GM19099 (cell line): ENCODE data around the gene MOXD1.

Experiments used
- POLR2A ChIP-seq: IDR thresholded peaks from 3 replicates; pipeline ENCODE4 v1.6.1; 2011; ENCODE audit warnings: low read depth; ENCODE audit not compliant: insufficient read length; ENCODE audit errors: extremely low read depth

Gene MOXD1

DNA sequence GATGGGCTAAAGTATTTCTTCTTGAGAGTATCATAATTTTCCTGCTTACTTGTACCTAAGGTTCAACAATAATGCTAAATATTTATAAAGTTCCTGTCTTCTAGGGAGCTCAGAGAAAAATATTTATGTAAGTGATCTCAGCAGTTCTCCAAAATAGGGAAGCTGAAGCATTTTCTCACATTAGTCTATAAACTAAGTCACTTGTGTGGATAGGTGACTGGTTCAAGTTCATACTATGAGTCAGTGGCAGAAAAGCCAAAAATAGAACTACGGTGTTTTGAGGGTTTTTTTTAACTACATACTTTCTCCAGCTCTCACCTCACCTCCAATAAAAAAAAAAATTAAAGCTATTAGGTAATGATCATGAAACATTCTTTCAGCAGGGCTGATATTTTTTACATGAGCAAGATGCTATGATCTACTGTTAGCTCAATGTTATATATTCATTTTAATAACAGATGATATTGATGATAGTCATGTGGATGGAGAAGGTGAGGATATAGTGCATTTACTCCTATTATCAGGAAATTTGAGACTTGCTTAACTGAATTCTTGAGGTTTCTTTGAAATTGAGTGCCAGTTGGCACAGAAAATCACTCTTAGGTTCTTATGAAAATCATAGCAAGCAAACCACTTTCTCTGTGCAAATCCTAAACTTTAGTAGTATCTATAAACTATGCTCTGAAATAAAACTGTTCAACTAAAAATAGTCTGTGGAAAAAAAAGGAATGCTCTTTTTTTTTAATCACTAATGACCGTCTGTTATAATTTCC is 4.1 kb upstream of the MOXD1 start:
- no peak for TF ChIP-seq POLR2A

DNA sequence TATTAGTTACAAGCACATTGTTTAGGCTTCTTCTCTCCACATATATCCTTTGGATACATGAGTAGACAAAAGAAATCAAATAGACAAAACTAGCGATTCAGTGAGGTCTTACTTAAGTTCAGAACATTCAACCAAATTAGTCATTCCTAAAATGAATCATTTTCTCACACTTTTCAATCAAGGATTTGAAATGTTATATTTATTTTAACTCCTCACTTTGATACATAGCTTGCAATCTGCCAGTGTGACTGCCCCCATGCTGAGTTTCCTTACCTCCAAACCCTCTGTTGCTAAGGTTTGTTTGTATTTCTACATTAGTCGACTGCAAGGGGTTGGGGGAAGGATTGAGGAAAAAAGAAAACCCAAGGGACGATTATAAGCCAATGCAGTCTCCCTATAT is 3.5 kb upstream of the MOXD1 start:
- TF ChIP-seq POLR2A = no peak

DNA sequence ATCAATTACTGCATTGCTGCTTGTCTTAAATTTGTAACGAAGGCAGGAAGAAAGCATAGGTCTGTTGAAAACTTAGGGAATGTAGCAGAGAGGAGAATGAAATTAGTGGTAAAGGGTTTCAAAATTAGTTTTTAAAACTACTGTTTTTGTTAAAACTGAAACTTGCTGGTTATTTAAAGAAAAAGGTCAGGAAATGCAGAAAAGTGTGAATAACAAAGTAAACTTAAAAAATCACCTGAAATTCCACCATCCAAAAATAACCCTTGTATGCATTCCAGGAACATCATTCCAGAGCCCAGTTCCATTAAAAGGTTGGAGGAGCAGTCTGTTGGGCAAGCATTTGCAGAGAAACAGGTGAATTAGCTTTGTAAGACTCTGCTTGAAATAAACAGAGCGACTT is 3.1 kb upstream of the MOXD1 start:
- no peak for TF ChIP-seq POLR2A

DNA sequence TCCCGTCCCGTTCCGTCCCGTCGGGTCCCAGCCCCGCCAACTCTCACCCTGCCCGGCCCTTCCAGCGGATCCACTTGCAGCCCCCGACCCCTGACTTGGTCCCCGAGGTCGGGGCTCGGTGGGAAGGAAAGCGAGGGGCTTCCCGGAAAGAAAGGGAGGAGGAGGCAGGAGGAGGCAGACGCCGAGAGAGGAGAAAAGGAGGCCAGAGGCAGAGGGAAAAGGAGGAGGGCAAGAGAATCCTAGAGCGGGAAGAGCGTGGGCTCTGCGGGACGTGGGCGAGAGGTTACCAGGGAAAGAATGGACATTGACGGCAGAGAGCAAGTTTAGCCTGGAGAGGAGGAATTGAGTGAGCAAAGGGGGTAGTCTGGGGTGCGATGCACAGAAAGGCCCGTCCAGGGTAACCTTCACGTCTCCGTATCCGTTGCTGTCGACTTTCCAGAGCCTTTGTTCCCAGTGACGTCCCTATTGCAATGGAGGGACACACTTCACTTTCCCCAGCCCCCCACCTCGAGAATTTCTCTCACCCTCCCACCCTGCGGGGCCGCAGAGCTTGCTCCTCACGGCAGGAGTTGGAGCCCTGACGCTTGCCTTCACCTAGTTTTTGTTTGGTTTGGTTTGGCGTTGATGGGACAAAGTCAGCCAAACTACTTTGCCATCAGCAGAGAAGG is 477 bp upstream of the MOXD1 start:
- TF ChIP-seq POLR2A = no peak

DNA sequence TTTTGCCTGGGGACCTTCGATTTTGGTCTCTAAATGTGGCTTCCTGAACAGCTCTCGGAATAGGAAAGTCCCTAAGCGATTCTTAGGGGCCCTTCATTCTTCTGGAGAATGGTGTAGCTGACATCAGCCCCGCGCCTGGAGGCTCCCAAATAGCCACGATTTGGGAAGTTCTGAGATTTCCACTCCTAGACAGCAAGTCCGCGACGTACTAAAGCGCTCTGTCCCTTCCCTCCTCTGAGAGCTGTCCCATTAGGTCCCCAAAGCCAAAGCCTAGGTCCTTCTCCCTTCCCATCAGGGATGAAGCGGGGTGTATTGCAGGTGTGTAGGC is 756 bp downstream of the MOXD1 start:
- TF ChIP-seq POLR2A = no peak

DNA sequence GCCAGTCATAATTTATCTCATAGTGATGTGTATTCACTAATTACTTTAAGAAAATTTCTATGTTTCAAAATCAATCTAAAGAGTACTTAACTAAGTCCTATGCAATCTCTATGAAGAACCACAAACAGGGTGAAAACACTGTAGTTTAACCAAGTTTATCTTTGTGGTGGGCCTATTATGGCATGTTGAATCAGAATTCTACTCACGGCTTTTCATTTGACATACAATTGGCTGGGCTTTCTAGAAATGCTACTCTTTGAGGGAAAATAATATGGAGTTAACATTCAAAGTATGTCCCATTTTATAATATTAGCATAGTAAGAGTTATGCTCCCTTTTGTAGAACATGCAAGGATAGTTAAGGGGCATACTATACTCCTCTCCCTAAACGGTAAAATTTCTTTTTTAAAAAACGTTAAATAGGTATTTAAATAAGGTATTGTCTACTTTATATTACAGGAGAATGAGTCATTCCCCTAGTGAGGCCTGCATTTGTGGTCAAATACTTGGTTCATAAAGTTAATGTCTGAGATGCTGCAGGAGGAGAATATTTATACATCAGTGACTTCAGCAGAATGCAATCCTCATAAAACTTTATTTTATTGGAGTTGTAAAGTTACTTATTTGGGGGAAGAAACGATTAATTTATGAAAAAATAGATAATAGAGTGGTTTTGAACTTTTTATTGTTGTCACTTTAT is 1.8 kb downstream of the MOXD1 start:
- no peak for TF ChIP-seq POLR2A

DNA sequence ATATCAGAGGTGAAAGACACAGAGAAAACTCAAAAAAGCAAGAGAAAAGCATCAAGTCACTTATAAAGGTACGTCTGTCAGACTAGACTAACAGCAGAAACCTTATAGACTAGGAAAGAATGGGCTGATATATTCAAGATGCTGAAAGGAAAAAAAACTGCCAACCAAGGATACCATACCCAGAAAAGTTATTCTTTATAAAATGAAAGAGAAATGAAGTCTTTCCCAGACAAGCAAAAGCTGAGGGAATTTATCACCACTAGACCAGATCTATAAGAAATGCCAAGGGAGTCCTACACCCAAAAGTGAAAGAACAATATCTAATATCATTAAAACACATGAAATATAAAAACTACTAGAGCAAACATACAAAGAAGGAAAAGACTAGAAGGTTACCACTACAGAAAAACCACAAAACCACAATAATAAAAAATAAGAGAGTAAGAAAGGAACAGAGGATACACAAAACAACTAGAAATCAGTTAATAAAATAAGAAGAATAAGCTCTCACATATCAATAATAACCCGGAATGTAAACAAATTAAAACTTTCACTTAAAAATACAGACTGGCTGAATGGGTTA is 6.2 kb downstream of the MOXD1 start:
- no peak for TF ChIP-seq POLR2A

DNA sequence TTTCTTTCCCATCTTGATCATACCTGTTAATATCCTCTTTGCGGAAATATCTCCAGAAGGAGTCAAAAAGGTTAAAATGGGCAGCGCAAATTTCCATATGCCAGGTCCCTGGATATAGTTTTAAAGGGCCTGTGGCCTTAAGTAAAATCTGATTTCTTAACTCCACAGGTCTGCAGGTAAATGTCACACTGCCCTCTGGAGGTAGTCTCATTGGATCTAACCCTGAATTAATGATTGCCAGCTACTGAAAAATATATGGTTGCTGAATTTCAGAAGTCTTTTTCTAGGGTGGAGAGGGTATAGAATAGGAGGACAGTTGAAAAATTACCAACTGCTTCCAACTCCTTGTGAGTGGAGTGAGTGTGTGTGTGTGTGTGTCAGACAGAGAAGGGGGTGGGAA is 8.5 kb downstream of the MOXD1 start:
- no peak for TF ChIP-seq POLR2A

DNA sequence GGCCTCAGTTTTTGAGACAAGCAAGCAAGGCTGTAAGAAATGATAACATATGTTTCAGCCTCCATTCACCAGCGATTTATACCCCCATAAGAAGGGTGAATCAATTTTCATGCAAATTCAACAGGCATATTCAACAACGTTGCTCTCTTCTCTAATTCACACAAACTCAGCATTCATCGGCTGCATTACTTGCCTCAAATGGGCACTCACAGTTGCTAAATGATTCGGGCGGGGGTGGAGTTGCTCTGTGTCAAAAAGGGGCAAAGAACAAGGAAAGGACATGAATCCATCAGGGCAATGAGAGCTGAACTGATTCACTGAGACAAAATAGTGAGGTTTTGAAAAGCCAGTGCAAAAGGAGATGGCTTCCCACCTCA is 9.0 kb downstream of the MOXD1 start:
- no peak for TF ChIP-seq POLR2A

DNA sequence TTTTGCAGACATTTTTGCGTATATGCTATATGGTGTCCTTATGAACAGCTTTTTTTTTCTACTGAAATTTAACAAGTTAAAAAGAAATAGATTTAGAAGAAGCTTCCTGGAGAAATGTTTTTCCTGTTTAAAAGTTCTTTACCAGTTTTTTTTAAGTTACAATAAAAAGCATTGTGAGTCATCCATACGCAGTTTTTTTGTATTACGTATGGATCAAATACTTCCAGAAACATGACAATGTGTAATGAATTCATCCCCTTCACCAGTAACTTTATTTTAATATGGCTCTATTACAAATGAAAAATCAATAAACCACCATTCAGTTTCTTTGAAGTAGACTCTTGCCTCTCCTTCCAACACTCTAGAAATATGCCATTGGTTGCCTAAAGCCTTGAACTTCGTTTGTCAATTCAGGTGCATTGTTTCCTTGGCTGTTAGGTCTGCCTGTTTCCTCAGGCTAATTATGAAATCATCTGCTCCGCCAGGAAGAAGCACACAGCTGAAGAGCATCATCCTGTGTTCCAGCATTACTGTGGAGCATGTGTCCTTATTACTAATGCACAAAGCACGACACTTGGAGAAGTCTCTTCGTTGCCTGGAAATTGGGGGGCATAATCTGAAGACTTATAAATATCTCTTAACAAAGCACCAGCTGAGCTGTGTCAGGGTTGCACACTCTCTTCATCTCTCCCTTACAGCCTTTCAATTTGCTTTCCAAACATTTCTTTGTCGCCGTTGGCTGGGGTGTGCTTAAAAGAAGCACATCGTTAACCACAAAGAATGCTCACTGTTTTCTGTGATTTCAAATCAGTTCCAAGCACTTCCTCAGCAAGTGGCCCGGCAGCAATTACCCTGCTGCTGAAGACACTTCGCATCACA is 9.6 kb downstream of the MOXD1 start:
- TF ChIP-seq POLR2A = no peak

DNA sequence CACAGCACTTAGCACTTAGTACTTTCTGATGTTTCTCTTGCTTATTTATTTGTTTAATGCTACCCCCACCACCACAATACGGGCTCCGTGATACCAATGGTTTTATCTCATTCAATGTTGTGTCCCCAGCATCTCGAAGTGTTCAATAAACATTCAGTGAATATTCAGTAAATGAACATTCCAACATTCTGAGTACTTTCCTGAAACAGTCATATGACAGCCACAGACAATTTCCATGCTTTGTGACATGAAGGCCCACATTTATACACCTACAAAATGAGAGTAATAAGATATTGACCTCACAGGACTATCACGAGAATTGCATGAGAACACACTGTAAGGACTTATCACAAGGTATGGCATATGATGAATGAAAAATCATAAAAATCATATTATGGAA is 10.8 kb downstream of the MOXD1 start:
- no peak for TF ChIP-seq POLR2A

DNA sequence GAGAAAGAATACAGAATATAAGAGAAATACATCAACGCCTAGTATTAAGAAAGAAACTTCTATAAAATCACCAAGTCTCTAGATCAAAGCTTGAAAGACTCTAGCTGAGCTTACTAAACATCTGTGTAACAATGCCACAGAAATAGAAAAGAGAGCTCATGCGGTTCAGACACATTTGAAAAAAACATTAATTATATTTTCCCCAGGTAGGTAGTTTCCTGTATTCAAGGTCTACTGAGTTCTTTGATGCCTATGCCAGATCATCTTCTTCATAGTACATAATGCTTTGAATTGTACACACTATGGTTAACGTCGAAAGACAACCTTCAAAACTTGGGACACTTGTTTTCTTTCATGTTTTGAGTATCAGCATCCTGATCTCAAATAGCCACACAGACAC is 11.3 kb downstream of the MOXD1 start:
- TF ChIP-seq POLR2A = no peak

DNA sequence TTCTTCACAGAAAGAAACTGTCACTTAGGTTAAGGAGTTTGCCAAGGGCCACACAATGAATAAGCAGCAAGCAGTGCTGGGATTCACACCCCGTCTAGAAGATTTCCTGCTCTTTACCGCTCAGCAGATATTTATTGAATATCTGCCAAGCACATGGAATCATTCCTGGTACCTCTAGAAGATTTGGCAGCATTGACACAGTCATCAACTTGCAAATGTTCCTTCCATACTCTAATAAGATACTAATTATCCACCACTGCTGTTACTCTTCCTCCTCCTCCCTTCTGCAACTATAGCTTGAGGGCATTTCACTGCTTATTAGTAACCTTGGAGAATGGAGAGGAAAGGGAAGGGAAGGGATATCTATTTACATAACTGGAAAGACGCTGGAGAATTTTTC is 13.0 kb downstream of the MOXD1 start:
- no peak for TF ChIP-seq POLR2A

DNA sequence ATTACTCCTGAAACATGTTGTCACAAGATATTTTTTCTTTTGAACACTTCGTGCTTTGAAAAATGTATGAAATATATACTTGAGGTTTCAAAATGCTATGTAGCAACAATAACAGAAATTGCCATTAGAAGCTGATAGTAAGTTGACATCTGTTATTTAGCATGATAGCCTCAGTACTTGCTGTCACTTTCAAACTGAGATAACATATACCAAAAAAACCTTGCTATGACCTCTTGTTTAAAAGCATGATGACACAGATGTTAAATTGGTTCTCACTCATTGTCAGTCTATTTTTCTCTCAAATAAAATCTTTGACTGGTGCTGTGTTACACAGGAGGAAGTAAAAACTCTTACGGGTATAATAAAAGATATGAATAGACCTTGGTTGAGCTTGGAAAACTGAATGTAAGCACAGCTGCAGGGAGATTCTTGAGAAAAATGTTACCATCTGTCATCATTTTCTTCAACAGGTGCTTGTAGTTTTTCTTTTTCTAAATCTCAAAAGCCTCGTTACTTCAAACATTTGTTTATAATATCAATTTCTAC is 18.6 kb downstream of the MOXD1 start:
- TF ChIP-seq POLR2A = no peak

DNA sequence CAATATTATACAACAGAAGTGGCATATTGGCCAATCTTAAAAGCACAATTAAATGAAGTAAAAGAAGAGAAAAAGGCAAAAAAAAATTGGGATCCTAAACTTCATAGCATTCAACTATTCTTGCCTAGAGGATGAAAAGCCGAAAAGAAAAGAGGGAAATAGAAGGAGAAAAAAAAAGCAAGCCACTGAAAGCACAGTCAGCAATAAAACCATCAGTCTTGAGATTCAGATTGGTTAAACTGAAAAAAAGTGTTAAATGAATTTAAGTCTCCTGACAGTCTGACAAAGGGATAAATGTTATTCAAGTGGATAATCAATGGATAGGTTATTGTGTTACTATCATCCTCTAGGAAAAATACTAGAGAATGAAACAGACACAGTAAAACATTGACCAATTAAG is 19.9 kb downstream of the MOXD1 start:
- TF ChIP-seq POLR2A = no peak

DNA sequence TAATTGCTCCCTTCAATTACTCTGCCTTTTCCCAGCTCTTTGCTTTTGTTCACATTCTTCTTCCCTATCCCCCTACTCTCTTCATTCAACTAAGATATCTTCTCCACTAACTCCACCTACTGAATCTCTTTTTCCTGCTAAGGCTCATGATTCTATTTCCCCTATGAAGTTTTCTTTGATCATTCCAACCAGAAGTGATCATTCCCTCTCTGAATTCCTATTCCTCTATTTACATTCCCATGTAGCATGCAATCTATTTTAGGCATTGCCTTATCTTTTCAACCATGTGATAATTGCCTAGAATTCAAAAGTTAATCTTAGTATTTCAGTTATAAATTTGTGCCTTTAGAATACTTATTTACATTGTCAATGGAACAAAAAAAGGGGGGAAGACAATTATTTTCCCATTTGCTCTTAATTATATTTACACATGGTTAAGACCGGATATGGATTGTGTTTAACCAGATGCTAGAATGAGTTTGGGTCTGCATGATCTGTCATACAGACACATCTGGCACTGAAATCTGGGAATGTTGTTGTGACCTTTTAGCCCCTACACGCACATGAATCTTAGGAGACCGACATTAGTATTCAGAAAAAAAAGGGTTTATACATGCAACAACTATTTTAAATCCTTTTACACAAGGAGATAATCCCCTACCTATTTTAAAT is 20.8 kb downstream of the MOXD1 start:
- no peak for TF ChIP-seq POLR2A
